SK-N-SH (cell line): Measurements from ENCODE around the gene SPOCK1. TPM values are rescaled to one million over a fixed set of nuclear protein-coding genes. Genes with fewer than 3 reads are reported as not detected.

Experiments used
- CTCF ChIA-PET: fragments of 300-600, 350-600 bp; formaldehyde crosslinking; extraction: SDS; loops from one replicate; lab custom pipeline; 2021; lab: Yijun Ruan, JAX
- POLR2A ChIA-PET: fragments of 350-600 bp; sonication (Branson Sonifier 250); formaldehyde crosslinking; extraction: SDS; loops from one replicate; lab custom pipeline; 2020; ENCODE audit warnings: antibody characterized with exemption, inconsistent platforms; lab: Yijun Ruan, JAX
- DNase-seq: peaks from one replicate; pipeline ENCODE4 v3.0.0; 2012
- H2AFZ ChIP-seq: fragments of 200-600 bp; sonication (generic); 2 replicates; pipeline ENCODE4 v1.8.1; 2016; ENCODE audit warnings: antibody characterized with exemption, mild to moderate bottlenecking, low read depth
- H3F3A ChIP-seq: fragments of 200-600 bp; sonication (generic); replicated peaks from 2 replicates; pipeline ENCODE3; 2016; ENCODE audit warnings: antibody characterized with exemption, mild to moderate bottlenecking; ENCODE audit not compliant: insufficient read depth
- H3K27ac ChIP-seq, 2 experiments: fragments of 200-500 bp in 1 of 2; fragments of 200-600 bp in 1 of 2; sonication (Bioruptor generic) in 1 of 2; sonication (generic), shearing (Covaris generic) in 1 of 2; 2 replicates each; pipeline versions ENCODE4 v1.5.1 to v1.6.1; 2014 to 2016; ENCODE audit warnings: low read depth in 2 of 2, inconsistent platforms in 1 of 2, low read length in 1 of 2, mild to moderate bottlenecking in 1 of 2, mixed read lengths in 1 of 2
- H3K27me3 ChIP-seq: fragments of 200-600 bp; sonication (generic), shearing (Covaris generic); 2 replicates; pipeline ENCODE4 v1.6.1; 2016; ENCODE audit warnings: mixed run types; ENCODE audit not compliant: insufficient read depth
- H3K36me3 ChIP-seq, 2 experiments: fragments of 200-500 bp in 1 of 2; fragments of 200-600 bp in 1 of 2; sonication (Bioruptor generic) in 1 of 2; sonication (generic) in 1 of 2; replicated peaks in 1 of 2; 2 replicates each; pipeline versions ENCODE3 to v1.5.1; 2014 to 2016; ENCODE audit warnings: low read length in 1 of 2, mild to moderate bottlenecking in 1 of 2; ENCODE audit not compliant: insufficient read depth in 2 of 2, control insufficient read depth in 1 of 2
- H3K4me1 ChIP-seq, 2 experiments: fragments of 200-500 bp in 1 of 2; fragments of 200-600 bp in 1 of 2; sonication (Bioruptor generic) in 1 of 2; sonication (generic), shearing (Covaris generic) in 1 of 2; 2 replicates each; pipeline versions ENCODE4 v1.5.1 to v1.6.1; 2014 to 2016; ENCODE audit warnings: low read depth in 1 of 2, low read length in 1 of 2, mixed run types in 1 of 2; ENCODE audit not compliant: insufficient read depth in 2 of 2, control insufficient read depth in 1 of 2
- H3K4me2 ChIP-seq: fragments of 200-600 bp; sonication (generic), shearing (Covaris generic); 2 replicates; pipeline ENCODE4 v1.6.1; 2017; ENCODE audit warnings: mixed run types
- H3K4me3 ChIP-seq, 2 experiments: fragments of 200-500 bp in 1 of 2; fragments of 200-600 bp in 1 of 2; sonication (Bioruptor generic) in 1 of 2; sonication (generic), shearing (Covaris generic) in 1 of 2; 2 replicates each; pipeline versions ENCODE4 v1.5.1 to v1.8.1; 2014 to 2016; ENCODE audit warnings: low read depth in 2 of 2, inconsistent platforms in 1 of 2, low read length in 1 of 2, mild to moderate bottlenecking in 1 of 2, mixed read lengths in 1 of 2, moderate library complexity in 1 of 2
- H3K79me2 ChIP-seq: fragments of 200-600 bp; sonication (generic); 2 replicates; pipeline ENCODE4 v1.8.1; 2017; ENCODE audit warnings: mild to moderate bottlenecking; ENCODE audit not compliant: insufficient read depth
- H3K9ac ChIP-seq: fragments of 200-600 bp; sonication (generic); 2 replicates; pipeline ENCODE4 v1.6.1; 2017; ENCODE audit warnings: mixed run types
- H3K9me2 ChIP-seq: fragments of 200-600 bp; sonication (generic); 2 replicates; pipeline ENCODE4 v1.6.1; 2017; ENCODE audit warnings: mixed run types
- H3K9me3 ChIP-seq: fragments of 200-600 bp; sonication (generic); 2 replicates; pipeline ENCODE4 v1.6.1; 2017; ENCODE audit warnings: mixed run types, mild to moderate bottlenecking, moderate library complexity
- H4K20me1 ChIP-seq: fragments of 200-600 bp; sonication (generic); 2 replicates; pipeline ENCODE4 v1.6.1; 2017; ENCODE audit warnings: mild to moderate bottlenecking, mixed run types; ENCODE audit not compliant: insufficient read depth
- CHD2 ChIP-seq: fragments of 150-350 bp; IDR thresholded peaks from 2 replicates; pipeline ENCODE4 v1.6.1; 2018; ENCODE audit warnings: low read length; ENCODE audit not compliant: partially characterized antibody
- ELF1 ChIP-seq: IDR thresholded peaks from 2 replicates; pipeline ENCODE4 v1.4.0; 2012
- EZH2phosphoT487 ChIP-seq: fragments of 200-600 bp; sonication (generic); IDR thresholded peaks from 2 replicates; pipeline ENCODE4 v1.6.1; 2017; ENCODE audit warnings: low read depth, mixed run types, mild to moderate bottlenecking, antibody characterized with exemption, moderate library complexity, borderline replicate concordance
- FOSL2 ChIP-seq: IDR thresholded peaks from 2 replicates; pipeline ENCODE4 v1.4.0; 2012; ENCODE audit warnings: low read depth, mild to moderate bottlenecking, moderate library complexity, borderline replicate concordance
- FOXJ3 ChIP-seq: sonication (generic); formaldehyde crosslinking; IDR thresholded peaks from 2 replicates; pipeline ENCODE4 v1.5.1; 2020; ENCODE audit warnings: mild to moderate bottlenecking, missing genetic modification reagents
- GATA2 ChIP-seq: sonication (generic); formaldehyde crosslinking; IDR thresholded peaks from 2 replicates; pipeline ENCODE4 v1.5.0; 2020; ENCODE audit warnings: mild to moderate bottlenecking, missing genetic modification reagents
- JUND ChIP-seq: IDR thresholded peaks from 2 replicates; pipeline ENCODE4 v1.4.0; 2012
- NFIC ChIP-seq: IDR thresholded peaks from 2 replicates; pipeline ENCODE4 v1.4.0; 2012; ENCODE audit warnings: borderline replicate concordance
- NRF1 ChIP-seq: IDR thresholded peaks from 2 replicates; pipeline ENCODE4 v1.6.1; 2012; ENCODE audit warnings: low read depth, mild to moderate bottlenecking, low read length
- RCOR1 ChIP-seq: fragments of 150-350 bp; IDR thresholded peaks from 2 replicates; pipeline ENCODE4 v1.6.1; 2017; ENCODE audit warnings: antibody characterized with exemption, low read length
- RXRA ChIP-seq: IDR thresholded peaks from 2 replicates; pipeline ENCODE4 v1.4.0; 2012; ENCODE audit warnings: low read depth, mild to moderate bottlenecking, borderline replicate concordance
- TAF1 ChIP-seq: IDR thresholded peaks from 2 replicates; pipeline ENCODE4 v1.6.1; 2012; ENCODE audit warnings: low read depth, mild to moderate bottlenecking, low read length, moderate library complexity, borderline replicate concordance
- YY1 ChIP-seq: IDR thresholded peaks from 2 replicates; pipeline ENCODE4 v1.4.0; 2012; ENCODE audit warnings: low read depth, mild to moderate bottlenecking
- WGBS: methylation state at CpG from one replicate; pipeline ENCODE4 v1.1.6; 2017; ENCODE audit warnings: low lambda C conversion rate; 5-methylcytosine and 5-hydroxymethylcytosine counted together
- polyA plus RNA-seq, 3 experiments: library from polyadenylated mRNA; depleted of rRNA; stranded (reverse); fragments of >200 nt; gene quantifications; 2 replicates each; pipeline ENCODE4 v1.2.3, GENCODE V29; 2012
- TF ChIP-seq, protein P1 (sequence below): IDR thresholded peaks from 2 replicates; pipeline ENCODE4 v1.6.1; 2012; ENCODE audit warnings: mild to moderate bottlenecking, low read depth, low read length, moderate library complexity

The SPOCK1 gene
- polyA plus RNA-seq, 1 of the 3 experiments (the other 2 are of a cell fraction) = 11.3 TPM

DNA sequence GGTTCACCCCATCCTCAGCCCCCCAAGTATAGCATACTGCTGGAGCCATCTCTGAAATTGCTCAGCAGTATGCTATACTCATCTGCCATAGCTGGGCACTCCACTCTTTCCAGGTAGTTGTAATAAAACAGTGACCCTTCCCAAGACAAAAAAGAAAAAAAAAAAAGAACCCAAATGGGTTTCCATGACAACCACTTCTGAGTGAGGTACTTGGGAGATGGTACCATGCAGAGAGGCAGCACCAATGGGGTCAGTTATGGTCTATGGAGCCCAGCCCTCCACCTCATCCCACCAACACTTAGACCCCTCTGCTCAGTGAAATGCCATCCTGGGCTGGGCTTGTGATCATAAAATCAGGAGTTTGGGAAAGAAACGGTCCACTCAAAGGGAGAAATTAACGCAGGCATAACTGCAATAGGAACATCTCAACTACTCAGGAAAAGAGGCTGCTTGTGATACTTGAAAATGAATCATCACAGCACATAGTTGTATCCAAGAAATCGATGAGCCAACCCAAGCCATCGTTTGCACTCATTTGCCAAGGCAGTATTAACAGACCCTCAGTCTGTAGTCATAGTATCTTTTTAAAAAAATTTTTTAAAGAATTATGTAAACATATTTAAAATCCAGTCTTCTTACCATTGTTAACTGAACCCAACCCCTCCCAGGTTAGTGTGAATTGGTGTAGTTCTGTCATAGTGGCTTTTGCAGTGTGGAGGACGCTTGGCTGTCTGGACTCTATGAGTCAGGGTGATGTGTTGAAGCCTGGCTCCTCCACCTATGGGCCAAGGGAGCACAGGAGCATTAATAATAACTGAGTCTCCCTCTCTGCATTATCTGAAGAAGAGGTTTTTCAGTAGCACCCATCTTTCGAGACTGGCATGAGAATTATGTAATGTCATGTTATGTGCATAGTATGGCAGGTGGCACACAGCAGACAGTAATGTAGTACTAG, 402.7 kb downstream of the SPOCK1 start:
- Histone ChIP-seq H3K9me3 (no peaks in the 10 kb centered on the region), H3K4me2 (peak overlapping the region; percentile 21; the same call in 1 of the 2 replicates), H3K4me1 (peaks cover 0 to 10% of the 10 kb centered on the region in 2 experiments; a peak in 2 of 4 replicates), H3K79me2 (peaks cover 4% of the 10 kb centered on the region; the same call in 1 of the 2 replicates), H3F3A (peaks cover 10% of the 10 kb centered on the region), H4K20me1 (no peaks in the 10 kb centered on the region), H3K36me3 (no peaks in the 10 kb centered on the region), H3K27me3 (no peaks in the 10 kb centered on the region), H3K4me3 (no peak overlapping the region), H3K9ac (no peak overlapping the region), H3K9me2 (no peaks in the 10 kb centered on the region), H3K27ac (peak overlapping the region in 1 of 2 experiments; percentile 52; a peak in 2 of 4 replicates), H2AFZ (no peak overlapping the region)
- ChIA-PET CTCF (interaction anchor here (1.1 kb wide), 1 partner anchor 21 kb away, joined by 5 read pairs; no protein-coding TSS in a partner anchor), POLR2A (no interaction called here)
- DNase-seq = no peak
- WGBS = 51% methylated on average over 6 of the region's 6 CpGs
- TF ChIP-seq NFIC (no peak), EZH2phosphoT487 (no peak), JUND (no peak), CHD2 (no peak), RCOR1 (no peak), FOXJ3 (CRISPR knock-in tag) (no peak), FOSL2 (no peak), YY1 (no peak), RXRA (no peak), GATA2 (CRISPR knock-in tag) (no peak), ELF1 (no peak), NRF1 (no peak), TAF1 (no peak)
- TF ChIP-seq, protein P1, sequence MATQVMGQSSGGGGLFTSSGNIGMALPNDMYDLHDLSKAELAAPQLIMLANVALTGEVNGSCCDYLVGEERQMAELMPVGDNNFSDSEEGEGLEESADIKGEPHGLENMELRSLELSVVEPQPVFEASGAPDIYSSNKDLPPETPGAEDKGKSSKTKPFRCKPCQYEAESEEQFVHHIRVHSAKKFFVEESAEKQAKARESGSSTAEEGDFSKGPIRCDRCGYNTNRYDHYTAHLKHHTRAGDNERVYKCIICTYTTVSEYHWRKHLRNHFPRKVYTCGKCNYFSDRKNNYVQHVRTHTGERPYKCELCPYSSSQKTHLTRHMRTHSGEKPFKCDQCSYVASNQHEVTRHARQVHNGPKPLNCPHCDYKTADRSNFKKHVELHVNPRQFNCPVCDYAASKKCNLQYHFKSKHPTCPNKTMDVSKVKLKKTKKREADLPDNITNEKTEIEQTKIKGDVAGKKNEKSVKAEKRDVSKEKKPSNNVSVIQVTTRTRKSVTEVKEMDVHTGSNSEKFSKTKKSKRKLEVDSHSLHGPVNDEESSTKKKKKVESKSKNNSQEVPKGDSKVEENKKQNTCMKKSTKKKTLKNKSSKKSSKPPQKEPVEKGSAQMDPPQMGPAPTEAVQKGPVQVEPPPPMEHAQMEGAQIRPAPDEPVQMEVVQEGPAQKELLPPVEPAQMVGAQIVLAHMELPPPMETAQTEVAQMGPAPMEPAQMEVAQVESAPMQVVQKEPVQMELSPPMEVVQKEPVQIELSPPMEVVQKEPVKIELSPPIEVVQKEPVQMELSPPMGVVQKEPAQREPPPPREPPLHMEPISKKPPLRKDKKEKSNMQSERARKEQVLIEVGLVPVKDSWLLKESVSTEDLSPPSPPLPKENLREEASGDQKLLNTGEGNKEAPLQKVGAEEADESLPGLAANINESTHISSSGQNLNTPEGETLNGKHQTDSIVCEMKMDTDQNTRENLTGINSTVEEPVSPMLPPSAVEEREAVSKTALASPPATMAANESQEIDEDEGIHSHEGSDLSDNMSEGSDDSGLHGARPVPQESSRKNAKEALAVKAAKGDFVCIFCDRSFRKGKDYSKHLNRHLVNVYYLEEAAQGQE = no peak
